ENCODE data around the gene MTMR1. TPM values are rescaled to one million over a fixed set of nuclear protein-coding genes. Genes with fewer than 3 reads are reported as not detected.

Gene MTMR1
- total RNA-seq, 1 donor from 2014 or later, result 52.6 TPM

GRCh38 chrX:150690126-150690525 is 3.1 kb upstream of the MTMR1 start:
- ChIA-PET CTCF (no interaction called here), POLR2A (interaction anchor here (1.0 kb wide), 1 partner anchor 25 kb away, joined by 3 read pairs; no protein-coding TSS in a partner anchor)
- Mint-ChIP-seq H3K9me3 (no peaks in the 10 kb centered on the region), H3K4me1 (peaks cover 40% of the 10 kb centered on the region), H3K27me3 (no peaks in the 10 kb centered on the region), H3K27ac (peak overlapping the region; percentile 12), H3K4me3 (no peak overlapping the region), H3K36me3 (ENCODE audit: low read depth) (no peaks in the 10 kb centered on the region)
- DNase-seq (no peak), ATAC-seq (ENCODE audit: low read depth) (no peak)
- intact Hi-C loops (cut with micrococcal nuclease), result loop anchor here (5.0 to 10.0 kb wide), 3 partner anchors 207 to 1055 kb away; partner anchors contain the start of genes CD99L2, MAMLD1 and TMEM185A
- TF ChIP-seq CTCF (IDR thresholded peaks at IDR 0.05), result no peak

- ChIA-PET POLR2A (interaction anchor here (0.6 to 2.7 kb wide), 14 partner anchors 9 to 1161 kb away, joined by 3 to 30 read pairs (median 9); partner anchors contain the start of genes EOLA2 and MTM1), CTCF (interaction anchor here (0.8 to 4.8 kb wide), 2 partner anchors 9 to 23 kb away, joined by 3 to 18 read pairs; no protein-coding TSS in a partner anchor)
- TF ChIP-seq CTCF (IDR thresholded peaks at IDR 0.05), result no peak
- DNase-seq (no peak), ATAC-seq (ENCODE audit: low read depth) (no peak)
- Mint-ChIP-seq H3K27me3 (no peaks in the 10 kb centered on the region), H3K4me1 (peaks cover 62% of the 10 kb centered on the region), H3K27ac (peak overlapping the region; percentile 90), H3K9me3 (no peaks in the 10 kb centered on the region), H3K4me3 (peak overlapping the region; percentile 83), H3K36me3 (ENCODE audit: low read depth) (peaks cover 7% of the 10 kb centered on the region)
- intact Hi-C loops (cut with micrococcal nuclease), result loop anchor here (2.0 to 10.0 kb wide), 5 partner anchors 123 to 1057 kb away; partner anchors contain the start of genes CD99L2, MAMLD1, MTM1 and TMEM185A
Measured at GRCh38 chrX:150692296-150692695, 900 bp upstream of the MTMR1 start.

GRCh38 chrX:150693725-150694574 is 754 bp downstream of the MTMR1 start:
- Mint-ChIP-seq H3K27ac (peak overlapping the region; percentile 98), H3K4me1 (peaks cover 61% of the 10 kb centered on the region), H3K4me3 (peak overlapping the region; percentile 88), H3K36me3 (ENCODE audit: low read depth) (peaks cover 11% of the 10 kb centered on the region), H3K9me3 (no peaks in the 10 kb centered on the region), H3K27me3 (no peaks in the 10 kb centered on the region)
- TF ChIP-seq CTCF (IDR thresholded peaks at IDR 0.05), result no peak
- intact Hi-C loops (cut with micrococcal nuclease), result loop anchor here (2.0 to 10.0 kb wide), 5 partner anchors 125 to 1059 kb away; partner anchors contain the start of genes CD99L2, MAMLD1, MTM1 and TMEM185A
- ATAC-seq (ENCODE audit: low read depth) (peak; percentile 56), DNase-seq (peak; percentile 65)
- POLR2A ChIA-PET, result interaction anchor here (0.6 to 2.7 kb wide), 10 partner anchors 9 to 1066 kb away, joined by 3 to 30 read pairs (median 9); partner anchors contain the start of genes EOLA2 and MTM1
- CTCF ChIA-PET, result interaction anchor here (4.8 kb wide), 1 partner anchor 10 kb away, joined by 18 read pairs; no protein-coding TSS in a partner anchor

GRCh38 chrX:150694738-150695410 is 1.7 kb downstream of the MTMR1 start:
- peak; percentile 18 for DNase-seq
- H3K36me3 Mint-ChIP-seq (ENCODE audit: low read depth), result peaks cover 11% of the 10 kb centered on the region
- no peaks in the 10 kb centered on the region for H3K27me3 Mint-ChIP-seq
- H3K9me3 Mint-ChIP-seq, result no peaks in the 10 kb centered on the region
- ChIA-PET CTCF (interaction anchor here (4.8 kb wide), 1 partner anchor 11 kb away, joined by 18 read pairs; no protein-coding TSS in a partner anchor), POLR2A (interaction anchor here (1.4 to 2.7 kb wide), 4 partner anchors 8 to 755 kb away, joined by 3 to 30 read pairs (median 8); no protein-coding TSS in a partner anchor)
- peaks cover 62% of the 10 kb centered on the region for H3K4me1 Mint-ChIP-seq
- ATAC-seq (ENCODE audit: low read depth), result peak; percentile 45
- peak overlapping the region; percentile 98 for H3K27ac Mint-ChIP-seq
- peak overlapping the region; percentile 69 for H3K4me3 Mint-ChIP-seq
- no peak for TF ChIP-seq CTCF (IDR thresholded peaks at IDR 0.05)
- intact Hi-C loops (cut with micrococcal nuclease), result loop anchor here (5.0 to 10.0 kb wide), 3 partner anchors 202 to 1060 kb away; partner anchors contain the start of genes CD99L2, MAMLD1 and TMEM185A

All from activated B cell treated with CpG ODN at 0.5 μM for 24 hours (primary cell).